Ovary (tissue), 9 donors: ENCODE measurements around the gene SPAG4. TPM values are rescaled to one million over a fixed set of nuclear protein-coding genes. Genes with fewer than 3 reads are reported as not detected.
A peak's percentile ranks its signal among the peaks of the same experiment; 100 is the strongest.

ENCODE experiments used
- DNase-seq, 5 donors: peaks; one replicate each; pipeline ENCODE4 v3.0.0-alpha.2; 2019 to 2020
- H3K27ac ChIP-seq, 2 donors: fragments of 200-600 bp; one replicate each; pipeline versions ENCODE4 v1.5.1 to v1.8.0; 2019 to 2022
- H3K27me3 ChIP-seq: fragments of 200-600 bp; one replicate; pipeline ENCODE4 v1.8.0; 2022
- H3K36me3 ChIP-seq: fragments of 200-600 bp; sonication (generic); one replicate; pipeline ENCODE4 v1.5.1; 2019
- H3K4me1 ChIP-seq: one replicate; pipeline ENCODE4 v1.8.1; 2013; ENCODE audit warnings: mild to moderate bottlenecking, moderate library complexity; ENCODE audit not compliant: insufficient read depth
- H3K4me3 ChIP-seq: fragments of 200-600 bp; sonication (generic); one replicate; pipeline ENCODE4 v1.5.1; 2017
- H3K9me3 ChIP-seq, 2 donors: fragments of 200-600 bp in 1 of 2; sonication (generic) in 1 of 2; one replicate each; pipeline versions ENCODE4 v1.5.1 to v1.8.1; 2013 to 2019; ENCODE audit warnings: mild to moderate bottlenecking in 1 of 2, moderate library complexity in 1 of 2
- CTCF ChIP-seq, 3 donors: fragments of 450-650 bp in 2 of 3; fragments of 200-600 bp in 1 of 3; IDR thresholded peaks; one replicate each; pipeline versions ENCODE4 v1.5.1 to v1.8.0; 2016 to 2022; ENCODE audit warnings: antibody characterized with exemption in 3 of 3, mild to moderate bottlenecking in 1 of 3
- EP300 ChIP-seq: sonication (generic); formaldehyde crosslinking; IDR thresholded peaks from one replicate; pipeline ENCODE4 v1.6.1; 2017; ENCODE audit warnings: antibody characterized with exemption
- POLR2A ChIP-seq: fragments of 450-650 bp; IDR thresholded peaks from one replicate; pipeline ENCODE4 v1.6.1; 2017; ENCODE audit warnings: antibody characterized with exemption, mild to moderate bottlenecking, moderate library complexity
- WGBS, 3 donors: extraction: QIAGEN DNeasy Blood & Tissue Kit in 1 of 3; methylation state at CpG; one replicate each; pipeline versions ENCODE4 v1.1.5 to v1.1.7; 2013 to 2017; 5-methylcytosine and 5-hydroxymethylcytosine counted together
- intact Hi-C, 4 donors: fragments of 100-400 bp; cut with DNase I; formaldehyde crosslinking; loops; one replicate each; pipeline versions ENCODE4 v1.11.0 to v1.15.1; 2022 to 2023
- polyA plus RNA-seq, 2 donors: library from polyadenylated mRNA; stranded (reverse); fragments of 200-250 nt in 1 of 2; fragments of 350-450 nt in 1 of 2; fragmentation: Illumina TruSeq in 1 of 2; extraction: RNeasy Lipid Tissue Mini Kit (QIAGEN cat#74804) in 1 of 2; gene quantifications; one replicate each; pipeline ENCODE4 v1.2.3, GENCODE V29; 2013 to 2014
- total RNA-seq, 7 donors: library from RNA; depleted of rRNA in 2 of 7; stranded (reverse); fragments of >200 nt in 2 of 7; fragmentation: NEBNext Ultra II Directional in 3 of 7; extraction: Animal tissue kit (Norgen Biotek cat#: 25700) in 3 of 7; gene quantifications; one replicate each; pipeline versions ENCODE4 v1.1.0 to v1.2.4, GENCODE V29; 2016 to 2023
- donor health status: DM: no; HTN: no; CAD: no; lungs with moderate emphysema.
- donor health status: DM: no; HTN: no; CAD: no.
- donor health status: Bipolar disorder and iron deficiency.
- donor health status: DM: yes; HTN: yes; CAD: no.
- donor health status: DM: no; HTN: no; CAD: no.
- donor health status: DM: yes; HTN: yes; CAD: no.

SPAG4 gene
- total and polyA plus RNA-seq, 9 donors: 1.00 to 12.8 (median 9.6) TPM

DNA sequence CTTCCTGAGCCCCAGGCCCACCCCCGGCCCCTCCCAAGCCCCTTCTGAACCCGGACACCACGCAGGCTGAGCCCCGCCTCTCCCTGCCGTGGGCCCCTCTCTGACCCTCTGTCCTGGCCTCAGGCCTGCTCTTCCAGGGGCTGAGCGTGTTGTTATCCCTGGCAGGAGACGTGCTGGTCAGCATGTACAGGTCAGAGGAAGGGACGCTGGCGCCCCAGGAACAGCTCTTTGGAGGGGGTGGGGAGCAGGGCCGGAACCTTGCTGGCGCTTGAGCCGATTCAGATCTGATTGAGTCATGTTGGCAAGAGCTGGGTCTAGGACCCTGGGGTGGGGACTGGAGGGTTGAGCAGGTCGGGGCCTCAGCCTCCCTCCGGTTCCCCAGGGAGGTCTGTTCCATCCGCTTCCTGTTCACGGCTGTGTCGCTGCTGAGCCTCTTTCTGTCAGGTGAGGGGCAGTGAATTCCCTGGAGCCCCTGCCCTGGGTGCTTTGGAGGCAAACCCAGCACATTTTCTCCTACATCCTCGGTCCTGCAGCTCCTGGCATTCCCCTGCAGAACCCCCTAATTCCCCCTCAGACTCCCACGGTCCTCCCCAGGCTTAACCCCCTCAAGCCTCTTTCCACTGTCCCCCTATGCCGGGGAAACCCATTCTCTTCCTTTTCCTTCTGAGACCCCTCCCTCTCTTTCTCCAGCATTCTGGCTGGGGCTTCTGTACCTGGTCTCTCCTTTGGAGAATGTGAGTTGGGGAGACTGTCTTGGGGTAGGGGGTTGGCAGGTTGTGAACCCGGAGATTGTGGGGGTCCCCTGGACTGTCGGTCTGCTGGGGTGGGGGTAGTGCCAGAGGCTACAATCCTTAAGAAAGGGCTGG, 2.0 kb downstream of the SPAG4 start:
- DNase-seq: peak; percentile 70 to 87 (median 77)

DNA sequence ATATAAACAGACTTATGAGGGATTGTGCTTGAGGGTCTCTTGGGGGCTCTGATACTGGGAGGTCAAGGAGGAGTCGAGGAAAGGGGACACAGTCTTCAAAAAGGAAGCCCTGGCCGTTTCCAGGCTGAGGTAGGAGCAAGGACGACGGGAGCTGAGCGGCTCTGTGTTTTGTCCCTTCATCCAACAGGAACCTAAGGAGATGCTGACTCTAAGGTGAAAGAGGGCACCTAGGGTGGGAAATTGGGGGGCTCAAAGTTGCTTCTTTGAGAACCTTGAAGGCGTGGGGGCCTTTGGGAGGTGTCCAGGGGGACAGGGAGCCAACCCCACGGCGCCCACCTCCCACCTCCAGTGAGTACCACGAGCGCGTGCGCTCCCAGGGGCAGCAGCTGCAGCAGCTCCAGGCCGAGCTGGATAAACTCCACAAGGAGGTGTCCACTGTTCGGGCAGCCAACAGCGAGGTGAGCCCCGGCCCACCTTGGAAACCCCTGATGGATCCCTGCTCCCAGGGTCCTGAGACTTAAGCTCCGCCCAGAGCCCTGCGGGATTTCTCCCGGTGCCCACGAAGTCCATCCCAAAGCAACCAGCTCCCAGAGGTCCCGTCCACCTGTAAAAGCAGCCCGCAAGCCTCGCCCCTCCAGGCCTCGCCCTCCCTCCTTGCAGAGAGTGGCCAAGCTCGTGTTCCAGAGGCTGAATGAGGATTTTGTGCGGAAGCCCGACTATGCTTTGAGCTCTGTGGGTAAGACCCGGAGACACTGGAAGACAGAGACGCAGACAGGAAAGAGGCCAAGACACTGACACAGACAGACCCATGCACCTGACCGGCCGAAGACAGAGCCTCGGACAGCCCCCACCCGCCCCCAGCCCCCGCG, 2.9 kb downstream of the SPAG4 start:
- H3K9me3 ChIP-seq: no peaks in the 10 kb centered on the region
- H3K27ac ChIP-seq: peak overlapping the region; percentile 73 to 82
- WGBS, 3 donors: 6 to 10% (median 8%) methylated on average over 31 to 35 of the region's 35 CpGs
- peak; percentile 44 to 66 (median 58) for DNase-seq
- peak overlapping the region; percentile 46 for H3K4me3 ChIP-seq
- TF ChIP-seq POLR2A (no peak), EP300 (no peak), CTCF (IDR thresholded peaks at IDR 0.05) (no peak)
- H3K36me3 ChIP-seq: no peaks in the 10 kb centered on the region
- intact Hi-C loops: loop anchor here in 2 of 4 donors (5.0 kb wide), 2 partner anchors 44 to 124 kb away; partner anchors contain the start of genes CPNE1 (in 1 of the 2), RBM12 (in 1 of the 2) and RBM39 (in 1 of the 2)
- H3K4me1 ChIP-seq: peaks cover 1% of the 10 kb centered on the region
- no peaks in the 10 kb centered on the region for H3K27me3 ChIP-seq

More for the DNA sequence above, 2.0 kb downstream of the SPAG4 start:
- Histone ChIP-seq H3K36me3 (no peaks in the 10 kb centered on the region), H3K4me1 (peaks cover 1% of the 10 kb centered on the region), H3K27me3 (no peaks in the 10 kb centered on the region), H3K4me3 (peak overlapping the region; percentile 35), H3K9me3 (no peaks in the 10 kb centered on the region), H3K27ac (peak overlapping the region; percentile 73 to 82)
- intact Hi-C loops: loop anchor here in 2 of 4 donors (2.0 to 5.0 kb wide), 3 partner anchors 45 to 125 kb away; partner anchors contain the start of genes CPNE1 (in 2 of the 2), RBM12 (in 2 of the 2) and RBM39 (in 1 of the 2)
- 6 to 7% (median 6%) methylated on average over 22 of the region's 22 CpGs for WGBS, 3 donors
- TF ChIP-seq CTCF (IDR thresholded peaks at IDR 0.05): peak in 2 of 3 donors; percentile 35 to 48
- TF ChIP-seq POLR2A: no peak

GRCh38 chr20:35619196-35620095, 3.8 kb downstream of the SPAG4 start:
- Histone ChIP-seq H3K27ac (peak overlapping the region; percentile 73 to 82), H3K4me1 (peaks cover 1% of the 10 kb centered on the region), H3K9me3 (no peaks in the 10 kb centered on the region), H3K36me3 (no peaks in the 10 kb centered on the region), H3K27me3 (no peaks in the 10 kb centered on the region), H3K4me3 (peak overlapping the region; percentile 46)
- intact Hi-C loops: loop anchor here in 2 of 4 donors (5.0 kb wide), 2 partner anchors 43 to 123 kb away; partner anchors contain the start of genes CPNE1 (in 1 of the 2), RBM12 (in 1 of the 2) and RBM39 (in 1 of the 2)
- DNase-seq: peak; percentile 76 to 87 (median 82)
- WGBS, 3 donors: 4 to 7% (median 4%) methylated on average over 36 to 49 of the region's 49 CpGs
- TF ChIP-seq POLR2A (no peak), CTCF (IDR thresholded peaks at IDR 0.05) (no peak), EP300 (no peak)
